HG02884 (cell line): ENCODE measurements around the gene CYP3A5.
"Not testable (repeated sequence)": the region's sequence is repeated elsewhere in the genome, so short reads cannot be mapped to it uniquely, and the experiment has no call there.

ENCODE experiments used
- ATAC-seq: cut with Tn5 transposase; IDR thresholded peaks from one replicate; pipeline ENCODE4 v1.9.1; 2021; ENCODE audit warnings: mild to moderate bottlenecking, moderate library complexity; ENCODE audit not compliant: unreplicated experiment

Gene CYP3A5

DNA sequence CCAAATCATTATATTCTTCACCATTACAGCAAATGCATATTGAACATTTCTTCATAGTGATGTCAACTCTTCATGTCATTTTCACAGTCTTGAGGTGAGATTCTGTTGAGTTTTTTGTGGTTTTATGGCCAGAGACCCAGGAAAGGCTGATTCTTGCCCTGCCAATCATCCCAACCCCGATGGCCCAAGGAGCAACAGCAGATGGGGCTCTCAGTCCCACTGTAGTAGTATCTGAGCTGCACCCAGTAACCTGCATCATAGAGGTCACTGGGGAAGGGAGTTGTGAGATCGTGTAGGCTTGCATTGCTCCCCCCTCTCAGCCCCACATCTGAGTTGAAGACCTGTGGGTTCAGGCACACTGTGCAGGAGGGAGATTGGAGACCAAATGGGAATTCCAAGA lies 36.3 kb downstream of the CYP3A5 start:
- no peak for ATAC-seq

DNA sequence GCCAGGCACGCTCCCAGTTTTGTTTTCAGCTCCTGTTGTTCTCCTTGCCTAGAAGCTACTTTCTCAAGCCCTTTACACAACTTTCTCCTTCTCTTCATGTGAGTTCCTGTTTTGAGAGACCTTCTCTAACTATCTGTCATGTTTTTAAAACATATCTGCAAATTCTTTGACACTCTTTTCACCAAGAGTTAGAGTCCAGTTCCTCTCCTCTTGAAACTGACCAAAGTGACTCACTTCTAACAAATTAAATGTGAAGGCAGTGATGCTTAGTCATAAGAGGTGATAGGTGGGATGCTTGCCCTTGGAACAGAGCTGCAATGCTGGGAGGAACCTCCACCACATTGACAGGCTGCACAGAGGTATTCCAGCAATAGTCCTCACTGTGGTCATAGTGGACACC lies 37.8 kb downstream of the CYP3A5 start:
- ATAC-seq, result no peak

DNA sequence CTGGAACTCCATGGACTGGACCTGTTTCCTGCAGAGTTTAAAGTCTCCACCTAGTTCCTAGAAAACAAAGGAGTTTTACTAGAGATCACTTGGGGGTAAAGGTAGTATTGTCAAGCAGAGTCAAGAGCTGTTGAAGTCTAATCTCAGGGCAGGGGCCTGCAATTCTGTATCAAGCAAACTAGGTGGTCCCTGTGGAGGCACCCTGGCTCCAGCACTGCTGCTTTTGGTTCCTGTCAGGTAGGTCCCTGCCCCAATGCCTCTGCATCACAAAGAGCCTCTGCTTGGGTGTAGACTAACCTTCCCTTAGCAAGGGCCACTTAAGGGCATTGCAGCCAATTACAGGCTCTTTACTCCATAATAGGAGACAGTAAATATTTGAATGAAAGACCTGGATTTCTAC lies 40.5 kb downstream of the CYP3A5 start:
- no peak for ATAC-seq

DNA sequence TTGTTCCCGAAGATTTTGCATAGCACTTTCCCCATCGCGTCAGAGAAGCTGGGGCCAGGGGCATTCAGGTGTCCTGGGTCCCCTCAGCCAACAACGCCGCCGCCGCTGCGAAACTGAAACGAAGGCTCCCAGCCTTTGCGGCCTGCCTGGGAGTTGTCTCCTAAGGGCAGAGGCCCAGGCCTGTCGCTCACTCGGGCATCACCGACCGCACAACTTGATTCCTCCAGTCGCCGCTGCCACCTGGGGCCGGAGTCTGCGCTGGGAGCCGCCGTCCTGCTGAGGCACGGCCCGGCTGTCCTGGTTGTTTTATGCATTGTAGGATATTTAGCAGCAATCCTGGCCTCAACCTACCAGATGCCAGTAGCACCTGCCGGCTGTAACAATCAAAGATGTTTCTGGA lies 41.1 kb downstream of the CYP3A5 start:
- no peak for ATAC-seq

DNA sequence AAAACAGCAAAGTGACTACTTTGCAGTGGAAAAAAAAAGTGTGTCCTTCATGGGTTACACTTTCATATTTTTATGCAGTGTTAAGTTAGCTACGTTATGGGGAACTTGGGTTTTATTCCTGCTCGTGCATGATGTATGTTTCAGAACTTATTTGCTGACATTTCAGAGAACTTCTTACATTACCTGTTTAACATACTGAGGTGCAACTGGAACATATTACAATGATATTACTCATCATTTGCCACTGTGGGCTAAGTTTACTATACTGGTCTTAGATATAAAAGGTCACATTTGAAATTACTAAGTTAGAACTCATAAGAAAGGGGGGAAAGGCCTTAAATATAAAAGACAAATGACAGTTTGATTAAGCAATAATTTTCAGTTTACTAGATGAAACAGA lies 42.4 kb downstream of the CYP3A5 start:
- not testable (repeated sequence) for ATAC-seq

DNA sequence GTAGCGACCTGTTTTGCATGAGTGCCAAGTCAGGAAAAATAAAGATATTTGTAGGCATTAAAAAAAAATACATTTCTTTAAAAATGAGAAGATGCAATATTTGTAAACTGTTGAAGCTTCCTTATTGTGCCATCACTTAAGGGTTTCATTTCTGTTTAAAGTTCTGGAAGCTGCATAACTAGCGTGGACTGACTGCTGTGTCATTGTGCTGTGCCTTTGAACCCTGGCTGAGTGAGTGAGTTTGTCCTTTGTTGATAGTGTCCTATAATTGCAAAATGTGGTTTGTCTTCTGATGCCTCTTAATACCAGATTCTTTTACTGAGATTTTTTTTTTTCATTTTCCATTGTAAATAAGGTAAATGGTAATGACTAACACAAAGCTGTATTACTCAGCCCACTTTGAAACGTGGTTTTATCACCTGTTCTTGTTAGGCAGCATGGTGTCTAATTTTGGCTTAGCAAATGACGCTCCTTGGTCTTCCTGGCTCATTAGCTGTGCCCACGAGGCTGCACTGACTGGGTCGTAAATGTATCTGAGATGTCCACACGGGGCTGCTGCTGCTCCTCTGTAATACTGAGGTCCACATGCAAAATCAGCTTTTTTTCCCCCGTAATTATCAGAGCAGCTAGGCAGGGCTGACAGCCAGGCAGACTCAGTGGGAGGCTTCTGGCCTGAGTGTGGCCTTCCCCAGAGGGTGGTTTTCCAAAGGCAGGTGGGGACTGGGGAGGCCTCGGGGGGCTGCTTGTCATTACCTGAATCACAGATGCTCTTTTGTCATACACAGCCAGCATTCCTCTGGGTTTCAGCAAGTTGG lies 48.3 kb downstream of the CYP3A5 start:
- no peak for ATAC-seq

DNA sequence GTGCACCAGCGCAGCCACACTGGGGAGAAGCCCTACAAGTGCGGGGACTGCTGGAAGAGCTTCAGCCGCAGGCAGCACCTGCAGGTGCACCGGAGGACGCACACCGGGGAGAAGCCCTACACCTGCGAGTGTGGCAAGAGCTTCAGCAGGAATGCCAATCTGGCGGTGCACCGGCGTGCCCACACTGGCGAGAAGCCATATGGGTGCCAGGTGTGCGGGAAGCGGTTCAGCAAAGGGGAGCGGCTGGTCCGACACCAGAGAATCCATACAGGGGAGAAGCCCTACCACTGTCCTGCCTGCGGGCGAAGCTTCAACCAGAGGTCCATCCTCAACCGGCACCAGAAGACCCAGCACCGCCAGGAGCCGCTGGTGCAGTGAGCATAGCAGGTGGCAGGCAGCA lies 50.2 kb downstream of the CYP3A5 start:
- ATAC-seq, result no peak

DNA sequence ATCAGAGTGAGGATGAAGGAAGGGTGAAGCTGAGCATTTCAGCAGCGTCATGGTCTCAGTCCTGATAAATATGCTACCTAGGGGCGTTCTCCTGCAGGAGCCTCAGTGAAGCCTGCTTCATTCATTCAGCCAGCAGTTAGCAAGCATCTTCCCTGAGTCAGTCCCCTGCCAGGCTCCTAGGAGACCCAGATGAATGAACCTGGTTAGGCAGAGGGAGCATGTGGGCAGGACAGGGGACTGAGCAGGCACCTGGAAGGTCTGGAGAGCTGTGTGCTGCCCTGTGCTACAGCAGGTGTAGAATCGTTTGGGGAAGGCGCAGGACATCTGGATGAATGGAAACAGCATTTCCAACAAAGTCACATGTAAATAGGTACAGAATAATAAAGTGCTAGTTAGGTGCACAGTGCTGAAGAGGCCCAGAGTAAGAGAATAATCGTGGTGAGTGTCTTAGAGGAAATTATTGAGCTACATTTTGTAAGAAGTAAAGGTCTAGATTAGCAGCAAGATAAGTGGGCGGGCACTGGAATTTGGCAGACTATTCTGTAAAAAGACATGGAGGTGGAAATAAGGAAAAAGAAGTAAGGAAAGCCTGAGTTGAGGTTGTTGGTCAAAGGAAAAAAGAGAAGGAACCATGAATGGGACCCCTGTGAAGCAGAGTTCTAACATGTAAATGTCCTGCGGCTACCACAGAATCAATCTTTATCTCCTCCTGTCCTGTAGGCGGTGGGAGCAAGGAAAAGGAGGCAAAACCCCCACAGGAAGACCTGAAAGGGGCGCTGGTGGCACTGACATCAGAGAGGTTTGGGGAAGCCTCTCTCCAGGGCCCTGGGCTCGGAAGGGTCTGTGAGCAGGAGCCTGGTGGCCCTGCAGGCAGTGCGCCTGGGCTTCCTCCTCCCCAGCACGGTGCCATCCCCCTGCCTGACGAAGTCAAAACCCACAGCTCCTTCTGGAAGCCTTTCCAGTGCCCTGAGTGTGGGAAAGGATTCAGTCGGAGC lies 51.0 kb downstream of the CYP3A5 start:
- no peak for ATAC-seq

DNA sequence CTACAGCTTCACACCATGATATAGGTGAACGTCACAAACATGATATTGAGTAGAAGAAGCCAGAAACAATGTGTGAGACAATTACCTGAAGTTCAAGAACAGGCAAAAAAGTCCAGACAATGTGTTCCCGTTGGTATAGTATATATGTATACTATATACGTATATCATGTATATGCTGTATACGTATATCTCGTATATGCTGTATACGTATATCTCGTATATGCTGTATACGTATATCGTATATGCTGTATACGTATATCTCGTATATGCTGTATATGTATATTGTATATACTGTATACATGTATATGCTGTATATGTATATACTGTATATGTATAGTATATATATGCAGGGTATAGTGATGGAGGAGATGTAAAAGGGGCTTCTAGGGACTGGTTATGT lies 52.3 kb downstream of the CYP3A5 start:
- no peak for ATAC-seq

DNA sequence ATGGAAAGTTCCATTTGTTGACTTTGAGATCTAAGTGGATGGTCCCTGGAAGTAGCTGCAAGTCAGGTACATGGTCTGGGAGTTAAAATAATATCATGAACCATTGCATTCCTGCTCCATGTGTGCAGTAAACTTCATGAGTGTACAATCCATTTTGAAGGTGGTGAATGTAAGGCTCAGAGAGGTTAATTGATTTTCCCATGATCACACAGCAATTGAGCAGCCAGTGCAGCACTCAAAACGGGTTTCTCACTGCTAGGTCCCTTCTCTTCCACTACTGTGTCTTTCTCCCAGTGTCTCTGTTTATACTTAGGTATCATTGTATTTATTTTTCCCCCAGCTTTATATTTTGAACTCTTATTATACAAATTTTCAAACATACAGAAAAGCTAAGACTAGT lies 53.1 kb downstream of the CYP3A5 start:
- ATAC-seq, result no peak

DNA sequence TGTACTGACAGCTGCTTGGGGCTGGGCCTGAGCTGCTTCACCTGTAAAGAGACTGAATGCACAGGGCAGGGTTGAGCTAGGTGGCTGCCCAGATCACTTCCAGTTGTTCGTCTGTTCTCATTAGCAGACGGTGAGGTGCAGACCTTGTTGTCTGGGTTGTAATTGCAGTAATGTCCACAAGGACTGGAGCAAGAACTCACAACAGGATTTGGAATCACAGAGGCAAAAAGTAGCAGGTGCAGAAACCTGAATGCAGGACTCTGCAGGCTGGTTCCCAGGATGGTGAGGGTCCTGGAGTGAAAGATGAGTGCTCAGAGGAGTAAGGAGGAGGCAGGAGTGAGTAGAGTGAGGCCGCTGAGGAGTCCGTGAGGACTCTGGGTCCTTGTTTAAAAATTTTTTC lies 53.8 kb downstream of the CYP3A5 start:
- ATAC-seq, result no peak

DNA sequence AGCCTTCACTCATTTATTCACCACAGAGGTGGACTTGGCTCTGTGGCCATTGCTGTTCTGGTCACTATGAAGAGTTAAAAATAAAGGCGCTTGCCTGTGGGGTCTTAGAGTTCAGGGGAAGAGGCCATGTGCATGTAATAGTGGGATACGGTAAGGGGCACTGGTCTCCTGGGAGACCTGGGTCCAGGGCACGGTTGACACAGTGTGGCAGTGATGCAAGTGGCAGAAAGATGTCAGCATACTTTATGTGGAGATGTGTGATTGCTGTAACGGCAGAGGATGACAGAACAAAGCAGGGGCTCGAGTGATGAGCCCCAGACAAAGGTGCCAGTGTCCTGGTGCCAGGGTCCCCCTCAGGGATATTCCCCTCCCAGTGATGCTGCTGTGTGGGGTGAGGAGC lies 54.5 kb downstream of the CYP3A5 start:
- no peak for ATAC-seq

DNA sequence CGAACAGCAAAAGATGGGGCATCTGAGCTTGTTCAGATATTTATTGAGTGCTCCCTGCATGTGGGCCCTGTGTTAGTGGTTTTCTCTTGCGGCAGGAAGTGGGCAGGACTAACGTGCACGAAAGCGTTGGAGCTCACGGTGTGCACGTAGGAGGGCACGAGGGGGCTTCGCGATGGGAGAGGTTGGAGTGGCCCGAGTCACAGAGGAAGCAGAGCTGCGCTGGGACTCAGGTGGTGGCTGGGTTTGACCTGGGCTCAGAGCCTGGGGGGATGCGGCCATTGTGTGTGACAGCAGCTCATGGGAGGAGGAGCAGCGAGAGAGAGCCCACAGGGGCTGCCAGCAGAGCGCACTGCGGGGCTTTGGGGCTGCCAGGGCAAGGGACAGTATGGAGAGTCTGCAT lies 55.3 kb downstream of the CYP3A5 start:
- ATAC-seq, result no peak

DNA sequence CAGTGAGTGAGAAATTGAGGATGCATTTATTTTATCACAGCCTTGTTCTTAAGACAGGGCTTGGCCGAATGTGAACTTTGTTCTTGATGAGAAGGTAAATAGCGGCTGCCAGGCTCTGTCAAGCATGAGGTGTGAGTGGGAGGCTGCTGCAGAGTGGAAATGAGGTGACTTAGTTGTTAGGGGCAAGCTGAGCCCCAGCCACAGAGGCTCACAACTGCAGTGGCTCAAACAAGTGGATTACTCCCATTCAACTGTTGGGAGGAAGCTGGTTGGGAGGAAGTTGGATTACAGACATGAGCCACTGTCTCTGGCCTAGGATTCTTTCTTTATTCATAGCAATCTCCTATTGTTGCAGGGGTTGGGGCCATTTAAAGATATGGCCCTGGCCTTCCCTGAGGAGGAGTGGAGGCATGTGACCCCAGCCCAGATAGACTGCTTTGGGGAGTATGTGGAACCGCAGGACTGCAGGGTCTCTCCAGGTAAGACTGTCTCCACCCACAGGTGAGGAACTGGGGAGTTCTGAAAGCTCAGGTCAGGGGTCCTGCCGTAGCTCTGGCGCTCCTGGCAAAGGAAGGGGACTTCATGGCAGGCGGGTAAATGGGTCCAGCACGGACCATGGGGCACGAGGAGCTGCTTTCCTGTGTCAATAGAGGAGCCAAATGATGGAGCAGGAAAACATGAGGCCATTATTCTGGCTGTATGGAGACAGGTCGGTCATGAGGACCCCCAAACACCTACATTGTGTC lies 55.9 kb downstream of the CYP3A5 start:
- no peak for ATAC-seq

DNA sequence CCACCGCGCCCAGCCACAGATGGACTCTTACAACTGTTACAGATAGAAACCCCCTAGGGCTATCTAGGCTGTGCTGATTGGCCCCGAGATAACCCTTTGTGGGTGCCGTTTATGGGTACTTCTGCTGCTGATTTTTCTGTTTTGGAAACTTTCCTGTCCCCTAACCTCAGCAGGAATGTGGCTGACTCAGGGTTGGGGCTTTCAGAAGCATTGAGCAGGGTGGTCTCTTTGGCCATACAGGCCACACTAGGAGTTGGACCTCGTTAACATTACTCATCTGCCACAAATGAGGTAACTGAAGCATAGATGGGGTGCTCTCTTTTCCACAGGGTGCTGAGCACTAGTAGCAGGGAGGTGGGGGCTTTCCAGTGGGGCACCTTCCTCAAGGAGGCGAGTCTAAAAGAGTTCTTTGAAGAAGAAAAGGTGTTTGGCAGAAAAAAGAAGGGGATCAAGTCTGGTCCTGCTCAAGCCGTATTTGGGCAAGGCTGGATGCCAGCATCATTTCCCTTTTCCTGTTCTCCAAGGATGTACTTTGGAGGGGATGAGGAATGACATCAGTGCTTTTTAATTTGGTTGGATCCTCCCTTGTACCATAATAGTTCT lies 56.6 kb downstream of the CYP3A5 start:
- ATAC-seq, result no peak

DNA sequence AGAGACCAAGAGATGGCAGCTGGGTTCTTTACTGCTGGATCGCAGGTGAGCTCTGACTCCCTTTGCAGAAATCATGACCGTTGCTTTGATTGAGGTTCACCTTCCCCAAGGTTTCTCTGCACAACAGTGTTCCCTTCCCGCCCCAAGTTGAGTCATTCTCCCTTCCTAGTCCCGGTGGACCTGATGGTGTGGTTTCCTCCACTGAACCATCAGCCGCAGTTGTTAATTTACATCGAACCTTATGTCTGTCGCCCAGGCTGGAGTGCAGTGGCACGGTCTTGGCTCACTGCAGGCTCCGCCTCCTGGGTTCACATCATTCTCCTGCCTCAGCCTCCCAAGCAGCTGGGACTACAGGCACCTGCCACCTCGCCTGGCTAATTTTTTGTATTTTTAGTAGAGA lies 57.2 kb downstream of the CYP3A5 start:
- ATAC-seq, result no peak

DNA sequence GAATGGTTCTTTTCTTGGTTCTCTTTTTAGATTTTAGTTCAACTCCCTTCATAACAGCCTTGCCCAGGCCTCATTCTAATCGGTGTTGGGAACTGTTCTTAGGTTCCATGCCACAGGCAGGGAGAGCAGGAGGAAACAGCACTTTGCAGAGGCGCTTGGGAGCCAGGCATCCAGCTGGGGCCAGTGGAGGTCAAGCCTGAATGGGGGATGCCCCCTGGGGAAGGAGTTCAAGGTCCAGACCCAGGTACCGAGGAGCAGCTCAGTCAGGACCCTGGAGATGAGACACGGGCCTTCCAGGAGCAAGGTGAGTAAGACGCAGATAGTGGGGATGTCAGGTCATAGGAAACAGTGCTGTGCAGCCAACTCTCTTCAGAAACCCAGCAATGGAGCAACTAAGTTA lies 58.5 kb downstream of the CYP3A5 start:
- no peak for ATAC-seq

DNA sequence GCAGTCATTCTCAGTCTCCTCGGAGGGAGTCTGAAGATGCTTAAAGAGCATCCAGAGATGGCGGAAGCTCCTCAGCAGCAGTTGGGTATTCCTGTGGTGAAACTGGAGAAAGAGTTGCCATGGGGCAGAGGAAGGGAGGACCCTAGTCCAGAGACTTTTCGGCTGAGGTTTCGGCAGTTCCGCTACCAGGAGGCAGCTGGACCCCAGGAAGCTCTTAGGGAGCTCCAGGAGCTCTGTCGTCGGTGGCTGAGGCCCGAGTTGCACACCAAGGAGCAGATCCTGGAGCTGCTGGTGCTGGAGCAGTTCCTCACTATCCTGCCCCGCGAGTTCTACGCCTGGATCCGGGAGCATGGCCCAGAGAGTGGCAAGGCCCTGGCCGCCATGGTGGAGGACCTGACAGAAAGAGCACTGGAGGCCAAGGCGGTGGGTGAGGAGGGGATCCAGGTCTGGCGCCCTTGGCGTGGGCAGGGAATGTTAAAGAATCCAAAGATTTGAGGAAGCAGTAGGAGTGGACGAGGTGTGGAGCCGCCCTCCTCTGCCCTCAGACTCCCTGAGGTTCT lies 60.1 kb downstream of the CYP3A5 start:
- no peak for ATAC-seq

DNA sequence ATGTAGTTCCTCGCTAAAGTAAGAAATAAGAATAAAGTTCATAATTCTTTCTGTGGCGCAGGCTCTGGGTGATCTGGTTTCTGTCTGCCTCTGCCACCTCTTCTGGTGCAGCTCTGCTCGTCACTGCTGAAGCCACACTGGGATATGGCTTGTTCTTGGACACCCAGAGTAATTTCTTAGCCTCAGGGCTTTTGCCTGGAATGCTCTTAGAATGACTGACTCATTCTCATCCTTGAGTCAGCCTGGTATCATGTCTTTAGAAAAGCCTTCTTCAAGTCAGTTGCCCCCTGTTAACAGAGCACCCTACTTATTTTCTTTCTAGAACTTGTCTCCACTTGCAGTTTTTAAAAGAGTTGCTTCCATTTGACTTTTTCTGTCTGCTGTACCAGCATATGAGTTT lies 61.1 kb downstream of the CYP3A5 start:
- no peak for ATAC-seq

DNA sequence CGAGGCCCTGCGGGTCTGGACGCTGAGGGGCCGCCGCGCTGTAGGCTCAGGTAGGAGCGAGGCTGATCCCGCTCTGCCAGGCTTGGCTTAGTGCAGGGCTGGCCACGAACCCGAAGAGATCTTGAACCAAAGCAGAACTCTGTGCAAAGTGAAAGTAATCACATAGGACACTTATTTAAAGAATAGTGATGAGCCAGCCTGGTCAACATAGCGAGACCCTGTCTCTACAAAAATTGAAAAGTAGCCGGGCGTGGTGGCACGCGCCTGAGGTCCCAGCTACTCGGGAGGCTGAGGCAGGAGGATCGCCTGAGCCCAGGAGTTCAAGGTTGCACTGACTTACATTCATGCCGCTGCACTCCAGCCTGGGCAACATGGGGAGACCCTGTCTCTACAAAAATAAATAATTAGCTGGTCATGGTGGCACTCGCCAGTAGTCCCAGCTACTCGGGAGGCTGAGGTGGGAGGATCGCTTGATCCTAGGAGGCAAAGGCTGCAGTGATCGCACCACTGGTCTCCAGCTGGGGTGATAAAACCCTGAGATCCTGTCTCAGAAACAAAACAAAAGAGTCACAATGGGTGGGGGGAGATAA lies 62.5 kb downstream of the CYP3A5 start:
- peak; percentile 39 for ATAC-seq
